IPS-18c (cell line): ENCODE measurements around the gene MANSC1.
A peak's percentile ranks its signal among the peaks of the same experiment; 100 is the strongest.
"Not testable (repeated sequence)": the region's sequence is repeated elsewhere in the genome, so short reads cannot be mapped to it uniquely, and the experiment has no call there.

Experiments
- H3K4me3 ChIP-seq: 2 replicates; pipeline ENCODE4 v1.7.0; 2013; ENCODE audit warnings: low read depth, mild to moderate bottlenecking, low read length, moderate library complexity; ENCODE audit not compliant: insufficient read depth
- H3K9me3 ChIP-seq: one replicate; pipeline ENCODE4 v1.6.1; 2013; ENCODE audit warnings: mild to moderate bottlenecking, low read length, moderate library complexity; ENCODE audit not compliant: control insufficient read depth, insufficient read depth

The MANSC1 gene

GRCh38 chr12:12336049-12336411 is 14.0 kb downstream of the MANSC1 start:
- Histone ChIP-seq H3K4me3 (no peak overlapping the region), H3K9me3 (no peaks in the 10 kb centered on the region)

GRCh38 chr12:12334367-12335040 is 15.5 kb downstream of the MANSC1 start:
- no peak overlapping the region for H3K4me3 ChIP-seq
- H3K9me3 ChIP-seq = no peaks in the 10 kb centered on the region

GRCh38 chr12:12333407-12334366 is 16.4 kb downstream of the MANSC1 start:
- H3K9me3 ChIP-seq = no peaks in the 10 kb centered on the region
- H3K4me3 ChIP-seq = no peak overlapping the region

GRCh38 chr12:12331896-12332295 is 18.1 kb downstream of the MANSC1 start:
- Histone ChIP-seq H3K4me3 (no peak overlapping the region), H3K9me3 (no peaks in the 10 kb centered on the region)

- H3K4me3 ChIP-seq = no peak overlapping the region
- no peaks in the 10 kb centered on the region for H3K9me3 ChIP-seq
Measured at GRCh38 chr12:12331244-12331771, 18.7 kb downstream of the MANSC1 start.

GRCh38 chr12:12327802-12328201 is 22.2 kb downstream of the MANSC1 start:
- Histone ChIP-seq H3K4me3 (no peak overlapping the region), H3K9me3 (no peaks in the 10 kb centered on the region)

- no peak overlapping the region for H3K4me3 ChIP-seq
Measured at GRCh38 chr12:12326262-12326661, 23.8 kb downstream of the MANSC1 start.

GRCh38 chr12:12323591-12323990 is 26.5 kb downstream of the MANSC1 start:
- Histone ChIP-seq H3K4me3 (no peak overlapping the region), H3K9me3 (peaks cover under 1% of the 10 kb centered on the region)

More at GRCh38 chr12:12326262-12326661, 23.8 kb downstream of the MANSC1 start:
- H3K9me3 ChIP-seq = no peaks in the 10 kb centered on the region

- Histone ChIP-seq H3K4me3 (no peak overlapping the region), H3K9me3 (peaks cover 2% of the 10 kb centered on the region)
Measured at GRCh38 chr12:12323118-12323517, 26.9 kb downstream of the MANSC1 start.

GRCh38 chr12:12319451-12320183 is 30.4 kb downstream of the MANSC1 start:
- Histone ChIP-seq H3K4me3 (0 out of 2 replicates have a peak overlapping the region, but pooled peaks have one; percentile 3), H3K9me3 (peaks cover 2% of the 10 kb centered on the region)

- no peak overlapping the region for H3K4me3 ChIP-seq
Measured at GRCh38 chr12:12315838-12316237, 34.2 kb downstream of the MANSC1 start.

GRCh38 chr12:12310695-12311094 is 39.3 kb downstream of the MANSC1 start:
- not testable (repeated sequence) for H3K4me3 ChIP-seq, H3K9me3 ChIP-seq

More at GRCh38 chr12:12315838-12316237, 34.2 kb downstream of the MANSC1 start:
- H3K9me3 ChIP-seq = peaks cover 2% of the 10 kb centered on the region

- peaks cover 2% of the 10 kb centered on the region for H3K9me3 ChIP-seq
Measured at GRCh38 chr12:12305568-12306300, 44.3 kb downstream of the MANSC1 start.

GRCh38 chr12:12302976-12303375 is 47.1 kb downstream of the MANSC1 start:
- Histone ChIP-seq H3K4me3 (no peak overlapping the region), H3K9me3 (peaks cover 2% of the 10 kb centered on the region)

More at GRCh38 chr12:12305568-12306300, 44.3 kb downstream of the MANSC1 start:
- no peak overlapping the region for H3K4me3 ChIP-seq

GRCh38 chr12:12301122-12301521 is 48.9 kb downstream of the MANSC1 start:
- H3K4me3 ChIP-seq = no peak overlapping the region
- peaks cover 2% of the 10 kb centered on the region for H3K9me3 ChIP-seq

- H3K9me3 ChIP-seq = peaks cover 2% of the 10 kb centered on the region
- no peak overlapping the region for H3K4me3 ChIP-seq
Measured at GRCh38 chr12:12297201-12297830, 52.7 kb downstream of the MANSC1 start.
